Panc1 (cell line): ENCODE measurements around the gene LRRK1. TPM values are rescaled to one million over a fixed set of nuclear protein-coding genes. Genes with fewer than 3 reads are reported as not detected.

ENCODE experiments used
- ATAC-seq: fragments of 200-7000 bp; cut with Tn5 transposase; 2 replicates; pipeline ENCODE4 v1.9.1; 2020; ENCODE audit warnings: mild to moderate bottlenecking, moderate library complexity
- BruUV-seq: library from RNA; stranded (reverse); fragments of 400-500 nt; replicated peaks from 2 replicates; lab custom pipeline; 2021; lab: Mats Ljungman, UMichigan
- CTCF ChIA-PET: fragments of 300-600 bp; sonication (Branson Sonifier 250); formaldehyde crosslinking; loops from one replicate; lab custom pipeline; 2022; ENCODE audit warnings: antibody characterized with exemption; lab: Charles Lee
- POLR2A ChIA-PET: fragments of 300-600 bp; sonication (Branson Sonifier 250); formaldehyde crosslinking; loops from one replicate; lab custom pipeline; 2022; ENCODE audit warnings: antibody characterized with exemption; lab: Charles Lee
- DNase-seq: peaks from one replicate; pipeline ENCODE4 v3.0.0-alpha.2; 2010; ENCODE audit warnings: low read depth, low spot score
- H3K27ac ChIP-seq: 2 replicates; pipeline ENCODE4 v1.5.1; 2011; ENCODE audit warnings: mild to moderate bottlenecking, low read length, inconsistent platforms
- H3K27me3 ChIP-seq: fragments of 200-500 bp; sonication (Bioruptor generic); 2 replicates; pipeline ENCODE4 v1.6.0; 2014; ENCODE audit warnings: low read length, inconsistent platforms; ENCODE audit not compliant: control insufficient read depth, insufficient read depth
- H3K36me3 ChIP-seq: fragments of 200-500 bp; sonication (Bioruptor generic); 2 replicates; pipeline ENCODE4 v1.5.1; 2014; ENCODE audit warnings: inconsistent platforms, mild to moderate bottlenecking, low read length, moderate library complexity; ENCODE audit not compliant: control insufficient read depth, insufficient read depth
- H3K4me1 ChIP-seq: 2 replicates; pipeline ENCODE4 v1.5.1; 2011; ENCODE audit warnings: inconsistent platforms, mild to moderate bottlenecking, low read length, moderate library complexity; ENCODE audit not compliant: control insufficient read depth, insufficient read depth
- H3K4me3 ChIP-seq, 2 experiments: 2 replicates each; pipeline ENCODE4 v1.5.1; 2011 to 2012; ENCODE audit warnings: low read depth in 2 of 2, low read length in 2 of 2, mild to moderate bottlenecking in 2 of 2, inconsistent platforms in 1 of 2, moderate library complexity in 1 of 2
- H3K9me3 ChIP-seq: fragments of 200-500 bp; sonication (Bioruptor generic); 2 replicates; pipeline ENCODE4 v1.5.1; 2014; ENCODE audit warnings: low read depth, mild to moderate bottlenecking, inconsistent platforms, low read length, moderate library complexity; ENCODE audit not compliant: control insufficient read depth, insufficient read depth
- CTCF ChIP-seq: fragments of 450-650 bp; IDR thresholded peaks from 2 replicates; pipeline ENCODE4 v1.5.1; 2017; ENCODE audit warnings: mild to moderate bottlenecking
- POLR2AphosphoS5 ChIP-seq: IDR thresholded peaks from 2 replicates; pipeline ENCODE4 v1.6.1; 2012; ENCODE audit warnings: mild to moderate bottlenecking, low read depth, low read length, moderate library complexity
- SIN3A ChIP-seq: IDR thresholded peaks from 2 replicates; pipeline ENCODE4 v1.6.1; 2012; ENCODE audit warnings: low read depth, mild to moderate bottlenecking, low read length, moderate library complexity, borderline replicate concordance; ENCODE audit not compliant: insufficient read depth
- TCF7L2 ChIP-seq: IDR thresholded peaks from 2 replicates; pipeline ENCODE4 v1.6.1; 2011; ENCODE audit warnings: mild to moderate bottlenecking, low read depth, low read length, inconsistent platforms
- in situ Hi-C: cut with HindIII; loops from 2 replicates; pipeline ENCODE4 v1.10.0; 2016; ENCODE audit warnings: low sequenced_read_pairs, low pct_unique_long_range_greater_than_20kb
- intact Hi-C: fragments of 100-400 bp; cut with micrococcal nuclease; formaldehyde crosslinking; loops from one replicate; pipeline ENCODE4 v1.10.0; 2022; ENCODE audit not compliant: unreplicated experiment
- total RNA-seq: library from RNA; stranded (reverse); gene quantifications from one replicate; pipeline ENCODE4 v1.2.1, GENCODE V29; 2021; ENCODE audit not compliant: unreplicated experiment
- TF ChIP-seq, protein P1 (sequence below), 2 experiments: IDR thresholded peaks; 2 replicates each; pipeline ENCODE4 v1.6.1; 2011 to 2012; ENCODE audit warnings: low read depth in 2 of 2, control low read depth in 1 of 2, low read length in 1 of 2, mild to moderate bottlenecking in 1 of 2, moderate library complexity in 1 of 2; ENCODE audit not compliant: insufficient read depth in 1 of 2

LRRK1 gene
- total RNA-seq, 1 experiment from 2014 or later = 88.0 TPM

- Histone ChIP-seq H3K27ac (peak overlapping the region; percentile 96), H3K9me3 (peaks cover 12% of the 10 kb centered on the region; the same call in 1 of the 2 replicates), H3K27me3 (no peaks in the 10 kb centered on the region), H3K36me3 (no peaks in the 10 kb centered on the region), H3K4me3 (no peak overlapping the region), H3K4me1 (peaks cover 26% of the 10 kb centered on the region)
- in situ Hi-C loops = no loop called here
- DNase-seq (no peak), ATAC-seq (no peak)
- POLR2A ChIA-PET = no interaction called here
- intact Hi-C loops = loop anchor here (5.0 kb wide), 1 partner anchor 378 kb away; no protein-coding TSS in a partner anchor
- no peak for TF ChIP-seq TCF7L2
- TF ChIP-seq, protein P1, sequence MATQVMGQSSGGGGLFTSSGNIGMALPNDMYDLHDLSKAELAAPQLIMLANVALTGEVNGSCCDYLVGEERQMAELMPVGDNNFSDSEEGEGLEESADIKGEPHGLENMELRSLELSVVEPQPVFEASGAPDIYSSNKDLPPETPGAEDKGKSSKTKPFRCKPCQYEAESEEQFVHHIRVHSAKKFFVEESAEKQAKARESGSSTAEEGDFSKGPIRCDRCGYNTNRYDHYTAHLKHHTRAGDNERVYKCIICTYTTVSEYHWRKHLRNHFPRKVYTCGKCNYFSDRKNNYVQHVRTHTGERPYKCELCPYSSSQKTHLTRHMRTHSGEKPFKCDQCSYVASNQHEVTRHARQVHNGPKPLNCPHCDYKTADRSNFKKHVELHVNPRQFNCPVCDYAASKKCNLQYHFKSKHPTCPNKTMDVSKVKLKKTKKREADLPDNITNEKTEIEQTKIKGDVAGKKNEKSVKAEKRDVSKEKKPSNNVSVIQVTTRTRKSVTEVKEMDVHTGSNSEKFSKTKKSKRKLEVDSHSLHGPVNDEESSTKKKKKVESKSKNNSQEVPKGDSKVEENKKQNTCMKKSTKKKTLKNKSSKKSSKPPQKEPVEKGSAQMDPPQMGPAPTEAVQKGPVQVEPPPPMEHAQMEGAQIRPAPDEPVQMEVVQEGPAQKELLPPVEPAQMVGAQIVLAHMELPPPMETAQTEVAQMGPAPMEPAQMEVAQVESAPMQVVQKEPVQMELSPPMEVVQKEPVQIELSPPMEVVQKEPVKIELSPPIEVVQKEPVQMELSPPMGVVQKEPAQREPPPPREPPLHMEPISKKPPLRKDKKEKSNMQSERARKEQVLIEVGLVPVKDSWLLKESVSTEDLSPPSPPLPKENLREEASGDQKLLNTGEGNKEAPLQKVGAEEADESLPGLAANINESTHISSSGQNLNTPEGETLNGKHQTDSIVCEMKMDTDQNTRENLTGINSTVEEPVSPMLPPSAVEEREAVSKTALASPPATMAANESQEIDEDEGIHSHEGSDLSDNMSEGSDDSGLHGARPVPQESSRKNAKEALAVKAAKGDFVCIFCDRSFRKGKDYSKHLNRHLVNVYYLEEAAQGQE (IDR thresholded peaks at IDR 0.05; ENCODE audit: insufficient read depth in 1 of 2, low read depth in 2 of 2, low read length in 1 of 2) = no peak
- TF ChIP-seq CTCF = no peak
- TF ChIP-seq POLR2AphosphoS5 = no peak
- TF ChIP-seq SIN3A = no peak
- CTCF ChIA-PET = no interaction called here
- no TSS peak for BruUV-seq
Observed at GRCh38 chr15:101004986-101005747, 86.0 kb downstream of the LRRK1 start.

DNA sequence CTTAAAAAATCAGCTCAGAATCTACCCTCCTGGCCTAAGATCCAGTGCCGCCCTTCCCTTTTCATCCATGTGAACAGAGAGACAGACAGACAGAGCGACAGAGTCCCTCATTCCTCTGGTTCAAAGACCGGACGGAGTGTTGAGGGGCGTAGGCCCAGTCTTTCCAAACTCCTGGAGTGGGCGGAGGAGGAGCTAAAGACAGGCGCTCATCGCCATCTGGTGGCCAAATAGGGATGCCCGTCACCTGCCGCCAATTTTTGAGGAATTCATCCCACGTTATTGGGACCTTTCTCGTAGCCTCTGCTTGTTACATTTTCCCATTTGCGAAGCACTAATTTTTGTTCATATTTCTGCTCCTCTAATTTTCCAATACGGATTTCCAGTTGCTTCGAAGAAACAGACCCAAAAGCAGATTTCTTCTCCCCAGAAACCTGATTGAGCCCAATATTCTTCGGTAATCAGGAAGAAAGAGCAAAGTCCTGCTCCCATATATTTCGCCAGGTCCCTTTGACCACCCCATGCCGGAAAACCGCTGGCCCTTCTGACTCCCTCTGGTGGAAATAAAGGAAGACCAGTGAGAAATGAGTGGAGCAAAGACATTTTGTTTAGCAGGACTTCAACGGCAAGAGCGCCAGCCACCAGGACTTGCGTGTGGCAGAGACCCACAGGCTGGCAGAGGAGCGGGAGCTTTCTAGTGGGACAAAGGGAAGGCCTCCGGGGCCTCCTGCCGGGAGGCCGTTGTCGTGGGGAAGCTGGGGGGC lies 88.0 kb downstream of the LRRK1 start:
- Histone ChIP-seq H3K27me3 (no peaks in the 10 kb centered on the region), H3K4me3 (no peak overlapping the region; a peak in 1 of 4 replicates), H3K27ac (peak overlapping the region; percentile 96), H3K36me3 (no peaks in the 10 kb centered on the region), H3K4me1 (peaks cover 24% of the 10 kb centered on the region), H3K9me3 (peaks cover 12% of the 10 kb centered on the region; the same call in 1 of the 2 replicates)
- ChIA-PET CTCF (interaction anchor here (0.7 to 3.1 kb wide), 5 partner anchors 11 to 88 kb away, joined by 3 to 48 read pairs (median 6); partner anchors contain the start of gene LRRK1), POLR2A (interaction anchor here (0.5 kb wide), 1 partner anchor 88 kb away, joined by 3 read pairs; the partner anchor contains the start of gene LRRK1)
- TF ChIP-seq TCF7L2 = peak; percentile 60; the same call in 1 of the 2 replicates
- no peak for TF ChIP-seq SIN3A
- TF ChIP-seq POLR2AphosphoS5 = peak; percentile 58
- TF ChIP-seq, protein P1 (IDR thresholded peaks at IDR 0.05; ENCODE audit: insufficient read depth in 1 of 2, low read depth in 2 of 2, low read length in 1 of 2) = no peak
- TF ChIP-seq CTCF = peak; percentile 96
- in situ Hi-C loops (no loop called here), intact Hi-C loops (loop anchor here (1.0 to 5.0 kb wide), 3 partner anchors 48 to 380 kb away; no protein-coding TSS in a partner anchor)
- peak; percentile 93 for ATAC-seq
- peak; percentile 74 for DNase-seq
- no TSS peak for BruUV-seq
